Stimulated activated CD8-positive, alpha-beta memory T cell treated with anti-CD3 and anti-CD28 coated beads, Interleukin-7, amount 100 ng/mL, for 1 hour (primary cell): ENCODE measurements around the gene ZFAND6.
A peak's percentile ranks its signal among the peaks of the same experiment; 100 is the strongest.
"Not testable (repeated sequence)": the region's sequence is repeated elsewhere in the genome, so short reads cannot be mapped to it uniquely, and the experiment has no call there.

Experiments used
- DNase-seq, 2 donors: peaks; one replicate each; pipeline ENCODE4 v3.0.0-alpha.2; 2020; ENCODE audit warnings: low read depth in 2 of 2

The ZFAND6 gene

GRCh38 chr15:80058851-80059785 is at the start of gene ZFAND6:
TSS of gene ZFAND6 (plus strand) at chr15:80059676. CDS start at chr15:80120345, 60,669 bp downstream.
- peak; percentile 92 to 94 for DNase-seq

- no peak for DNase-seq
These were observed 49.3 kb upstream of the ZFAND6 start for GRCh38 chr15:80010131-80010673.

GRCh38 chr15:80011041-80011523 is 48.4 kb upstream of the ZFAND6 start:
- DNase-seq: not testable (repeated sequence)

- DNase-seq: no peak
These were observed 47.9 kb upstream of the ZFAND6 start for GRCh38 chr15:80011596-80011995.

GRCh38 chr15:80012060-80012726 is 47.3 kb upstream of the ZFAND6 start:
- no peak for DNase-seq

GRCh38 chr15:80014186-80014585 is 45.3 kb upstream of the ZFAND6 start:
- DNase-seq: not testable (repeated sequence)

- DNase-seq: no peak
These were observed 44.3 kb upstream of the ZFAND6 start for GRCh38 chr15:80015156-80015555.

- not testable (repeated sequence) for DNase-seq
These were observed 43.0 kb upstream of the ZFAND6 start for GRCh38 chr15:80016506-80016905.

- not testable (repeated sequence) for DNase-seq
These were observed 42.3 kb upstream of the ZFAND6 start for GRCh38 chr15:80017139-80017538.

- DNase-seq: no peak
These were observed 40.2 kb upstream of the ZFAND6 start for GRCh38 chr15:80019168-80019745.

- DNase-seq: not testable (repeated sequence)
These were observed 39.3 kb upstream of the ZFAND6 start for GRCh38 chr15:80020149-80020548.

- DNase-seq: no peak
These were observed 38.7 kb upstream of the ZFAND6 start for GRCh38 chr15:80020731-80021130.

- DNase-seq: no peak
These were observed 33.2 kb upstream of the ZFAND6 start for GRCh38 chr15:80026310-80026709.

GRCh38 chr15:80026754-80027153 is 32.7 kb upstream of the ZFAND6 start:
- DNase-seq: no peak

- DNase-seq: no peak
These were observed 30.5 kb upstream of the ZFAND6 start for GRCh38 chr15:80028937-80029336.

GRCh38 chr15:80031841-80032240 is 27.6 kb upstream of the ZFAND6 start:
- DNase-seq: no peak

GRCh38 chr15:80034629-80035028 is 24.8 kb upstream of the ZFAND6 start:
- DNase-seq: no peak

GRCh38 chr15:80036071-80036470 is 23.4 kb upstream of the ZFAND6 start:
- DNase-seq: no peak

GRCh38 chr15:80041494-80042253 is 17.8 kb upstream of the ZFAND6 start:
- no peak for DNase-seq

- no peak for DNase-seq
These were observed 16.9 kb upstream of the ZFAND6 start for GRCh38 chr15:80042568-80042967.

- DNase-seq: not testable (repeated sequence)
These were observed 14.3 kb upstream of the ZFAND6 start for GRCh38 chr15:80045219-80045618.
